CD4-positive, CD25-positive, alpha-beta regulatory T cell (primary cell): Measurements from ENCODE around the gene BICC1. TPM values are rescaled to one million over a fixed set of nuclear protein-coding genes. Genes with fewer than 3 reads are reported as not detected.

Experiments
- ATAC-seq, 2 donors: fragments of 150-1000 bp; cut with Tn5 transposase; one replicate each; pipeline ENCODE4 v1.10.0; 2021; ENCODE audit warnings: low read depth in 2 of 2, moderate number of reproducible peaks in 2 of 2, moderate library complexity in 1 of 2
- DNase-seq, 3 donors: peaks; one replicate each; pipeline versions ENCODE4 v3.0.0 to v3.0.0-alpha.2; 2012 to 2022; ENCODE audit warnings: mixed read lengths in 1 of 3
- H3K27ac ChIP-seq: one replicate; pipeline ENCODE4 v1.7.0; 2013; ENCODE audit warnings: mild to moderate bottlenecking, low read length; ENCODE audit not compliant: insufficient read depth, poor library complexity, severe bottlenecking
- H3K27me3 ChIP-seq: one replicate; pipeline ENCODE4 v1.7.0; 2013; ENCODE audit warnings: low read length; ENCODE audit not compliant: control insufficient read depth, insufficient read depth
- H3K36me3 ChIP-seq: one replicate; pipeline ENCODE4 v1.7.0; 2013; ENCODE audit warnings: mild to moderate bottlenecking, low read length, moderate library complexity; ENCODE audit not compliant: control insufficient read depth, insufficient read depth
- H3K4me1 ChIP-seq: 2 replicates; pipeline ENCODE4 v1.7.0; 2013; ENCODE audit warnings: mild to moderate bottlenecking, low read length; ENCODE audit not compliant: insufficient read depth, control insufficient read depth, poor library complexity, severe bottlenecking
- H3K4me3 ChIP-seq: one replicate; pipeline ENCODE4 v1.7.0; 2013; ENCODE audit warnings: low read depth, mild to moderate bottlenecking, low read length, moderate library complexity
- H3K9me3 ChIP-seq, 2 experiments: 1 replicate in 1 of 2; 2 replicates in 1 of 2; pipeline ENCODE4 v1.7.0; 2013; ENCODE audit warnings: low read length in 2 of 2, mild to moderate bottlenecking in 1 of 2, moderate library complexity in 1 of 2; ENCODE audit not compliant: control insufficient read depth in 2 of 2
- H3K27ac Mint-ChIP-seq, 3 donors: one replicate each; pipeline ENCODE4 v1.8.0; 2020 to 2022; ENCODE audit warnings: mild to moderate bottlenecking in 3 of 3, mixed read lengths in 3 of 3, moderate library complexity in 2 of 3
- H3K27me3 Mint-ChIP-seq: one replicate; pipeline ENCODE4 v1.8.0; 2022; ENCODE audit warnings: mild to moderate bottlenecking, mixed read lengths
- H3K36me3 Mint-ChIP-seq: one replicate; pipeline ENCODE4 v1.8.0; 2020; ENCODE audit warnings: mixed read lengths
- H3K4me1 Mint-ChIP-seq, 4 donors: one replicate each; pipeline ENCODE4 v1.8.0; 2020 to 2022; ENCODE audit warnings: mixed read lengths in 4 of 4, mild to moderate bottlenecking in 1 of 4
- H3K4me3 Mint-ChIP-seq, 4 donors: one replicate each; pipeline ENCODE4 v1.8.0; 2020 to 2022; ENCODE audit warnings: mild to moderate bottlenecking in 4 of 4, mixed read lengths in 4 of 4, moderate library complexity in 3 of 4
- H3K9me3 Mint-ChIP-seq, 7 donors: one replicate each; pipeline ENCODE4 v1.8.0; 2020 to 2022; ENCODE audit warnings: mixed read lengths in 7 of 7, mild to moderate bottlenecking in 3 of 7, moderate library complexity in 2 of 7
- polyA plus RNA-seq, 4 donors: library from polyadenylated mRNA; unstranded; fragments of 300-500 nt; fragmentation: Illumina TruSeq; gene quantifications; one replicate each; pipeline ENCODE4 v1.2.3, GENCODE V29; 2021
- total RNA-seq: library from RNA; stranded (reverse); gene quantifications from one replicate; pipeline ENCODE4 v1.2.3, GENCODE V29; 2022

The BICC1 gene
- total and polyA plus RNA-seq, 5 donors from 2014 or later, result 0.20 TPM; not detected in 4

DNA sequence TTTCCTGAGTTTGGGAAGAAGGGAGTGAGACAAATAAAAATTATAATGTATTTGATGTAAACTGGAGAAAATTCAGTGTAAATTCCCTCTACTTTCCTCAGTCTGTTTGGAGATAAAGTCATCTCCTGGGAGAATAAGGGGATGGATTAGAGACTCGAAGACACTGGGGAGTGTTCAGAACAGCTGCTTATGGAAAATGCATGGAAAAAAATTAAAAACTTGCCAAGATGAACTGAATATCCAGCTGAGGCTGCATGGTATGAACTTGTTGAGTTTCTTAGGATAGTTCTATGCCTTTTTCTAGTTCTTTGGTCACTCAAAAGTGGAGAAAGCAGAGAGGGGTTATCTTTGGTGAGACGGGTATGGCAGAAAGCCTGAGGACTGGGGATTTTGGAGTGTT is 210.5 kb downstream of the BICC1 start:
- Histone ChIP-seq H3K4me1 (no peaks in the 10 kb centered on the region), H3K36me3 (no peaks in the 10 kb centered on the region), H3K9me3 (no peaks in the 10 kb centered on the region), H3K27me3 (no peaks in the 10 kb centered on the region), H3K27ac (no peak overlapping the region), H3K4me3 (no peak overlapping the region)
- Mint-ChIP-seq H3K27me3 (no peaks in the 10 kb centered on the region), H3K4me1 (no peaks in the 10 kb centered on the region), H3K27ac (no peak overlapping the region), H3K9me3 (peaks cover 0 to 3% (median 0%) of the 10 kb centered on the region in 7 donors), H3K4me3 (no peak overlapping the region), H3K36me3 (no peaks in the 10 kb centered on the region)
- ATAC-seq (no peak), DNase-seq (no peak)

DNA sequence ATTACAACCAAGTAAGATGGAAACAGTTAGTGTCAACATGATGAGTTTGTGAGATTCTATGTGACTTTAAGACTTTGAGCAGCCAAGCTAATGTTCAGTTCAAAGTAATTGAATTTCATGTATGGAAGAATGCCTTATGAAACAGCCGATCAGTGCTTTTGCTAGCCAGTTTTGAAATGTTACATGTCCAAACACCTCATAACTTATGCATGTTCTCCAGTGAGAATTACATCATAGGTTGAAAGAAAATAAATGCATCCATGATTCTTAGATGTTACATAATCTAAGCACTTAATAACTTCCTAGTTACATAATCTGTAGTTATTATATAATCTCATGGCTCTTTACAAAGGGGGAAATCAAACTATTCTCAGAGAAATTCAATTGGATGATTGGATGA is 211.3 kb downstream of the BICC1 start:
- H3K27ac Mint-ChIP-seq, result no peak overlapping the region
- peaks cover 0 to 3% (median 0%) of the 10 kb centered on the region in 7 donors for H3K9me3 Mint-ChIP-seq
- DNase-seq (no peak), ATAC-seq (no peak)
- H3K4me1 ChIP-seq, result no peaks in the 10 kb centered on the region
- no peaks in the 10 kb centered on the region for H3K4me1 Mint-ChIP-seq
- no peaks in the 10 kb centered on the region for H3K27me3 ChIP-seq
- no peaks in the 10 kb centered on the region for H3K36me3 Mint-ChIP-seq
- no peak overlapping the region for H3K27ac ChIP-seq
- H3K9me3 ChIP-seq, result no peaks in the 10 kb centered on the region
- H3K4me3 ChIP-seq, result no peak overlapping the region
- no peaks in the 10 kb centered on the region for H3K27me3 Mint-ChIP-seq
- no peaks in the 10 kb centered on the region for H3K36me3 ChIP-seq
- H3K4me3 Mint-ChIP-seq, result no peak overlapping the region

- H3K36me3 ChIP-seq, result no peaks in the 10 kb centered on the region
- H3K9me3 ChIP-seq, result no peaks in the 10 kb centered on the region
- H3K4me3 ChIP-seq, result no peak overlapping the region
- no peaks in the 10 kb centered on the region for H3K36me3 Mint-ChIP-seq
- H3K27ac Mint-ChIP-seq, result no peak overlapping the region
- H3K27me3 ChIP-seq, result no peaks in the 10 kb centered on the region
- DNase-seq (no peak), ATAC-seq (no peak)
- H3K27ac ChIP-seq, result no peak overlapping the region
- no peaks in the 10 kb centered on the region for H3K4me1 ChIP-seq
- H3K4me1 Mint-ChIP-seq, result no peaks in the 10 kb centered on the region
- peaks cover 0 to 5% (median 0%) of the 10 kb centered on the region in 7 donors for H3K9me3 Mint-ChIP-seq
- no peak overlapping the region for H3K4me3 Mint-ChIP-seq
- H3K27me3 Mint-ChIP-seq, result no peaks in the 10 kb centered on the region
Measured at GRCh38 chr10:58724781-58725180, 212.1 kb downstream of the BICC1 start.

- Histone ChIP-seq H3K4me1 (no peaks in the 10 kb centered on the region), H3K4me3 (no peak overlapping the region), H3K27me3 (no peaks in the 10 kb centered on the region), H3K36me3 (no peaks in the 10 kb centered on the region), H3K9me3 (no peaks in the 10 kb centered on the region), H3K27ac (no peak overlapping the region)
- H3K27me3 Mint-ChIP-seq, result peaks cover under 1% of the 10 kb centered on the region
- H3K27ac Mint-ChIP-seq, result no peak overlapping the region
- H3K36me3 Mint-ChIP-seq, result no peaks in the 10 kb centered on the region
- no peak for ATAC-seq
- no peak overlapping the region for H3K4me3 Mint-ChIP-seq
- no peaks in the 10 kb centered on the region for H3K4me1 Mint-ChIP-seq
- peaks cover 0 to 5% (median under 1%) of the 10 kb centered on the region in 7 donors for H3K9me3 Mint-ChIP-seq
- DNase-seq, result no peak
Measured at GRCh38 chr10:58725901-58726300, 213.2 kb downstream of the BICC1 start.

DNA sequence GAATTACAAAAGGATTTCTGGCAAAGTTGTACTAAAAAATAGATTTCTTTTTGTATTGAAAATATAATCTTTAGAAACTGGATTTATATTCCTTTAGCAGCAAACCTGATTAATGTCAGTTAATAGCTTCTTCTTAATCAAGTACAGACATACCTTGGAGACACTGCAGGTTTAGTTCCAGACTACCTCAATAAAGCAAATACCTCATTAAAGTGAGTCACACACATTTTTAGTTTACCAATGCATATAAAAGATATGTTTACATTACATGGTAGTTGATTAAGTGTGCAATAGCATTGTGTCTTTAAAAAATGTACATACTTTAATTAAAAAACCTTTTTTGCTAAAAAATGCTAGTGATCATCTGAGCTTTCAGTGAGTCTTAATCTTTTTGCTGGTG is 215.0 kb downstream of the BICC1 start:
- H3K27ac ChIP-seq, result no peak overlapping the region
- H3K4me3 ChIP-seq, result no peak overlapping the region
- DNase-seq (no peak), ATAC-seq (no peak)
- H3K4me1 ChIP-seq, result no peaks in the 10 kb centered on the region
- Mint-ChIP-seq H3K27ac (no peak overlapping the region), H3K36me3 (no peaks in the 10 kb centered on the region), H3K4me1 (no peaks in the 10 kb centered on the region), H3K9me3 (peaks cover 0 to 13% (median 4%) of the 10 kb centered on the region in 7 donors), H3K4me3 (no peak overlapping the region), H3K27me3 (peaks cover 7% of the 10 kb centered on the region)
- no peaks in the 10 kb centered on the region for H3K9me3 ChIP-seq
- H3K36me3 ChIP-seq, result no peaks in the 10 kb centered on the region
- no peaks in the 10 kb centered on the region for H3K27me3 ChIP-seq

DNA sequence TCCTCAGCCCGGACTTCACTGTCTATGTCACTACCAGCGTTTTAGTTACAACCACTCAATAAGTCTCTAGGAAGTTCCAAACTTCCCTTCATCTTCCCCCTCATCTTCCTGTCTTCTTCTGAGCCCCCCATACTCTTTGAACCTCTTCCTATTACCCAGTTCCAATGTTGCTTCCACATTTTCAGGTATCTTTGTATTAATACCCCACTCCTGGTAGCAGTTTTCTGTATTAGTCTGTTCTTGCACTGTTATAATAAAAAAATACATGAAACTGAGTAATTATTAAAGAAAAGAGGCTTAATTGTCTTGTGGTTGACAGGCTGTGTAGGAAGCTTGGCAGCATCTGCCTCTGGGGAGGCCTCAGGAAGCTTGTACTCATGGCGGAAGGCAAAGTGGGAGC is 218.6 kb downstream of the BICC1 start:
- H3K36me3 Mint-ChIP-seq, result no peaks in the 10 kb centered on the region
- ATAC-seq, result no peak
- H3K4me3 Mint-ChIP-seq, result peak overlapping the region in 1 of 4 donors; percentile 16
- Histone ChIP-seq H3K27me3 (no peaks in the 10 kb centered on the region), H3K27ac (no peak overlapping the region), H3K9me3 (no peaks in the 10 kb centered on the region), H3K4me1 (no peaks in the 10 kb centered on the region), H3K4me3 (no peak overlapping the region), H3K36me3 (no peaks in the 10 kb centered on the region)
- no peak overlapping the region for H3K27ac Mint-ChIP-seq
- H3K27me3 Mint-ChIP-seq, result peaks cover 7% of the 10 kb centered on the region
- no peak for DNase-seq
- H3K4me1 Mint-ChIP-seq, result no peaks in the 10 kb centered on the region
- peaks cover 0 to 13% (median 2%) of the 10 kb centered on the region in 7 donors for H3K9me3 Mint-ChIP-seq

DNA sequence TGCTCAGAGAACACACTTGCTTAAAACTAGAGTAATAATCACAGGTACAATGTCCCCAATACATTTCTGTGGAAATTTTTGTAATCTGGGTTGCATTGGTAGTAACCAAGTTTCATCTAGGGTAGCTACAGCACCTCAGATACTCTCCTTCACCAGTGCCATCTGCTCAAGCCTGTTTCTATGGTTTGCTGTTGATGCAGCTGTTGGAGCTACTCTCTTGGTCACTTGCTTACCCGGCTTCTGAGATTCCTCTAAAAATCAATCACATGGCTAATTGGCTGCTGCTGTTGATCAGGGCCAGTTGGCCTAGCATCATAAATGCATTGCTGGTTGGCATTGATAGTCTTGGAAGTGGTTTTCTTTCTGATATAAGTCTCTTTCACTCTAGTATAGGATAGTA is 220.8 kb downstream of the BICC1 start:
- DNase-seq, result no peak
- Histone ChIP-seq H3K9me3 (no peaks in the 10 kb centered on the region), H3K4me3 (no peak overlapping the region), H3K4me1 (no peaks in the 10 kb centered on the region), H3K36me3 (no peaks in the 10 kb centered on the region), H3K27me3 (no peaks in the 10 kb centered on the region), H3K27ac (no peak overlapping the region)
- no peak overlapping the region for H3K4me3 Mint-ChIP-seq
- no peaks in the 10 kb centered on the region for H3K4me1 Mint-ChIP-seq
- no peak overlapping the region for H3K27ac Mint-ChIP-seq
- no peaks in the 10 kb centered on the region for H3K36me3 Mint-ChIP-seq
- ATAC-seq, result no peak
- peaks cover 0 to 20% (median 5%) of the 10 kb centered on the region in 7 donors for H3K9me3 Mint-ChIP-seq
- peaks cover 7% of the 10 kb centered on the region for H3K27me3 Mint-ChIP-seq

GRCh38 chr10:58734116-58734515 is 221.4 kb downstream of the BICC1 start:
- Histone ChIP-seq H3K4me3 (no peak overlapping the region), H3K9me3 (no peaks in the 10 kb centered on the region), H3K36me3 (no peaks in the 10 kb centered on the region), H3K27me3 (no peaks in the 10 kb centered on the region), H3K27ac (no peak overlapping the region), H3K4me1 (no peaks in the 10 kb centered on the region)
- ATAC-seq (no peak), DNase-seq (no peak)
- peaks cover 0 to 20% (median 5%) of the 10 kb centered on the region in 7 donors for H3K9me3 Mint-ChIP-seq
- no peak overlapping the region for H3K27ac Mint-ChIP-seq
- no peaks in the 10 kb centered on the region for H3K36me3 Mint-ChIP-seq
- no peak overlapping the region for H3K4me3 Mint-ChIP-seq
- H3K4me1 Mint-ChIP-seq, result no peaks in the 10 kb centered on the region
- peaks cover 7% of the 10 kb centered on the region for H3K27me3 Mint-ChIP-seq
